Ishikawa (cell line): Measurements from ENCODE around the gene SMG1.

Source experiments
- CREB1 ChIP-seq: IDR thresholded peaks from 2 replicates; pipeline ENCODE4 v1.6.1; 2012; ENCODE audit warnings: low read depth
- EGR1 ChIP-seq: IDR thresholded peaks from 2 replicates; pipeline ENCODE4 v1.6.1; 2012
- EP300 ChIP-seq: IDR thresholded peaks from 2 replicates; pipeline ENCODE4 v1.6.1; 2012; ENCODE audit warnings: borderline replicate concordance
- FOXM1 ChIP-seq: IDR thresholded peaks from 2 replicates; pipeline ENCODE4 v1.6.1; 2012; ENCODE audit warnings: low read depth, borderline replicate concordance
- REST ChIP-seq: IDR thresholded peaks from 2 replicates; pipeline ENCODE4 v1.6.1; 2012; ENCODE audit warnings: low read depth, mild to moderate bottlenecking
- TCF12 ChIP-seq: IDR thresholded peaks from 2 replicates; pipeline ENCODE4 v1.6.1; 2012; ENCODE audit warnings: low read depth
- USF1 ChIP-seq: IDR thresholded peaks from 2 replicates; pipeline ENCODE4 v1.6.1; 2012
- YY1 ChIP-seq: IDR thresholded peaks from 2 replicates; pipeline ENCODE4 v1.6.1; 2012; ENCODE audit warnings: low read depth

GRCh38 chr16:18943414-18943813 is 17.2 kb upstream of the SMG1 start:
- TF ChIP-seq FOXM1 (no peak), USF1 (no peak), EGR1 (no peak), CREB1 (no peak), EP300 (no peak), YY1 (no peak), REST (no peak), TCF12 (no peak)
